Colonic mucosa (tissue), 4 donors: ENCODE measurements around the gene MEIKIN. TPM values are rescaled to one million over a fixed set of nuclear protein-coding genes. Genes with fewer than 3 reads are reported as not detected.
"Not testable (repeated sequence)": the region's sequence is repeated elsewhere in the genome, so short reads cannot be mapped to it uniquely, and the experiment has no call there.

Experiments used
- DNase-seq: peaks from one replicate; pipeline ENCODE4 v3.0.0-alpha.2; 2020
- H3K27ac ChIP-seq: fragments of 200-600 bp; one replicate; pipeline ENCODE4 v1.8.0; 2021
- H3K27me3 ChIP-seq: fragments of 200-600 bp; one replicate; pipeline ENCODE4 v1.8.0; 2021
- H3K36me3 ChIP-seq: fragments of 200-600 bp; one replicate; pipeline ENCODE4 v1.8.0; 2021
- H3K4me1 ChIP-seq: fragments of 200-600 bp; one replicate; pipeline ENCODE4 v1.8.0; 2021; ENCODE audit warnings: mild to moderate bottlenecking
- H3K4me3 ChIP-seq: fragments of 200-600 bp; one replicate; pipeline ENCODE4 v1.8.0; 2021
- H3K9ac ChIP-seq, 2 donors: one replicate each; pipeline ENCODE4 v1.7.0; 2013; ENCODE audit warnings: control low read depth in 2 of 2, low read depth in 2 of 2, low read length in 2 of 2
- H3K9me3 ChIP-seq: fragments of 200-600 bp; one replicate; pipeline ENCODE4 v1.8.0; 2021
- CTCF ChIP-seq: fragments of 200-600 bp; IDR thresholded peaks from one replicate; pipeline ENCODE4 v1.8.0; 2022; ENCODE audit warnings: antibody characterized with exemption, mild to moderate bottlenecking
- intact Hi-C: fragments of 100-400 bp; cut with DNase I; formaldehyde crosslinking; loops from one replicate; pipeline ENCODE4 v1.14.1; 2022
- total RNA-seq, 2 donors: library from RNA; stranded (reverse); fragmentation: NEBNext Ultra II Directional in 1 of 2; extraction: Animal tissue kit (Norgen Biotek cat#: 25700) in 1 of 2; gene quantifications; one replicate each; pipeline ENCODE4 v1.2.1, GENCODE V29; 2021
- donor health status: healthy.
- donor health status: DM: no; HTN: no; CAD: no.
- donor health status: DM: no; HTN: no; CAD: no.

The MEIKIN gene
- total RNA-seq, 2 donors from 2014 or later, result not detected

GRCh38 chr5:131848662-131849061 is 96.8 kb downstream of the MEIKIN start:
- no peak overlapping the region for H3K9ac ChIP-seq
- no peak overlapping the region for H3K4me3 ChIP-seq
- H3K27ac ChIP-seq, result no peak overlapping the region
- TF ChIP-seq CTCF, result no peak
- intact Hi-C loops, result no loop called here
- no peaks in the 10 kb centered on the region for H3K9me3 ChIP-seq
- no peaks in the 10 kb centered on the region for H3K27me3 ChIP-seq
- DNase-seq, result no peak
- H3K4me1 ChIP-seq, result no peaks in the 10 kb centered on the region
- no peaks in the 10 kb centered on the region for H3K36me3 ChIP-seq

GRCh38 chr5:131846536-131846935 is 98.9 kb downstream of the MEIKIN start:
- no peak for TF ChIP-seq CTCF
- Histone ChIP-seq H3K9me3 (no peaks in the 10 kb centered on the region), H3K9ac (no peak overlapping the region), H3K27me3 (no peaks in the 10 kb centered on the region), H3K36me3 (no peaks in the 10 kb centered on the region), H3K4me1 (no peaks in the 10 kb centered on the region), H3K4me3 (no peak overlapping the region), H3K27ac (no peak overlapping the region)
- intact Hi-C loops, result no loop called here
- no peak for DNase-seq

GRCh38 chr5:131845828-131846227 is 99.6 kb downstream of the MEIKIN start:
- no peaks in the 10 kb centered on the region for H3K4me1 ChIP-seq
- H3K9ac ChIP-seq, result no peak overlapping the region
- H3K4me3 ChIP-seq, result no peak overlapping the region
- DNase-seq, result no peak
- H3K27me3 ChIP-seq, result no peaks in the 10 kb centered on the region
- TF ChIP-seq CTCF, result no peak
- intact Hi-C loops, result no loop called here
- no peaks in the 10 kb centered on the region for H3K9me3 ChIP-seq
- no peaks in the 10 kb centered on the region for H3K36me3 ChIP-seq
- no peak overlapping the region for H3K27ac ChIP-seq

GRCh38 chr5:131842971-131843370 is 102.5 kb downstream of the MEIKIN start:
- H3K27me3 ChIP-seq, H3K9me3 ChIP-seq, H3K4me1 ChIP-seq, intact Hi-C loops, H3K36me3 ChIP-seq, H3K4me3 ChIP-seq, H3K9ac ChIP-seq, H3K27ac ChIP-seq, DNase-seq: not testable (repeated sequence)

- H3K4me1 ChIP-seq, result not testable (repeated sequence)
Observed at GRCh38 chr5:131832702-131833101, 112.8 kb downstream of the MEIKIN start.

GRCh38 chr5:131825404-131826013 is 120.0 kb downstream of the MEIKIN start:
- intact Hi-C loops, result no loop called here
- DNase-seq, result no peak
- no peak overlapping the region for H3K9ac ChIP-seq
- no peaks in the 10 kb centered on the region for H3K27me3 ChIP-seq
- no peak for TF ChIP-seq CTCF
- H3K27ac ChIP-seq, result no peak overlapping the region
- no peaks in the 10 kb centered on the region for H3K9me3 ChIP-seq
- no peak overlapping the region for H3K4me3 ChIP-seq
- H3K4me1 ChIP-seq, result no peaks in the 10 kb centered on the region
- no peaks in the 10 kb centered on the region for H3K36me3 ChIP-seq

More at GRCh38 chr5:131832702-131833101, 112.8 kb downstream of the MEIKIN start:
- H3K36me3 ChIP-seq, H3K9me3 ChIP-seq, H3K27ac ChIP-seq, H3K4me3 ChIP-seq, H3K9ac ChIP-seq, intact Hi-C loops, DNase-seq, H3K27me3 ChIP-seq: not testable (repeated sequence)
